K562 (cell line): ENCODE measurements around the gene TENM4. TPM values are rescaled to one million over a fixed set of nuclear protein-coding genes. Genes with fewer than 3 reads are reported as not detected.

Experiments
- ATAC-seq: fragments of 200-7000 bp; cut with Tn5 transposase; 3 replicates; pipeline ENCODE4 v1.9.1; 2020; ENCODE audit warnings: moderate library complexity
- BruUV-seq: library from RNA; stranded (reverse); fragments of 400-500 nt; replicated peaks from 2 replicates; lab custom pipeline; 2021; lab: Mats Ljungman, UMichigan
- CTCF ChIA-PET: fragments of 300-600 bp; formaldehyde crosslinking; extraction: SDS; loops from one replicate; lab custom pipeline; 2021; ENCODE audit warnings: low intra/inter-chr PET ratio; lab: Yijun Ruan, JAX
- POLR2A ChIA-PET: fragments of 300-600, 350-650 bp; sonication (Branson Sonifier 250); formaldehyde crosslinking; extraction: SDS; loops from one replicate; lab custom pipeline; 2021; ENCODE audit warnings: antibody characterized with exemption, inconsistent platforms; lab: Yijun Ruan, JAX
- DNase-seq, 4 experiments: peaks; one replicate each; pipeline versions ENCODE4 v3.0.0 to v3.0.0-alpha.2; 2011 to 2018; ENCODE audit warnings: low spot score in 3 of 4, mixed read lengths in 3 of 4; ENCODE audit errors: extremely low read depth in 1 of 4
- FAIRE-seq: peaks from 2 replicates; lab custom pipeline; 2011; peaks lifted over from hg19 to GRCh38; lab: Jason Lieb, UNC
- H2AFZ ChIP-seq: 2 replicates; pipeline ENCODE4 v1.6.0; 2011; ENCODE audit warnings: low read depth, low read length, control low read depth, inconsistent platforms
- H3K27ac ChIP-seq: fragments of 200-600 bp; 3 replicates; pipeline ENCODE4 v1.8.0; 2011; ENCODE audit warnings: low read depth, mild to moderate bottlenecking, control low read depth, inconsistent platforms, low read length, moderate library complexity, mixed read lengths; ENCODE audit errors: extremely low read depth
- H3K27me3 ChIP-seq, 2 experiments: fragments of 300-600 bp in 1 of 2; 2 replicates in 1 of 2; 3 replicates in 1 of 2; pipeline versions ENCODE4 v1.6.0 to v1.8.0; 2011; ENCODE audit warnings: inconsistent platforms in 2 of 2, low read length in 2 of 2, mild to moderate bottlenecking in 1 of 2, mixed read lengths in 1 of 2, moderate library complexity in 1 of 2; ENCODE audit not compliant: control insufficient read depth in 2 of 2, insufficient read depth in 2 of 2
- H3K36me3 ChIP-seq: fragments of 300-600 bp; 3 replicates; pipeline ENCODE4 v1.8.0; 2011; ENCODE audit warnings: mild to moderate bottlenecking, low read length, inconsistent platforms; ENCODE audit not compliant: control insufficient read depth, insufficient read depth
- H3K4me1 ChIP-seq, 2 experiments: fragments of 200-600 bp in 1 of 2; replicated peaks in 1 of 2; 2 replicates in 1 of 2; 3 replicates in 1 of 2; pipeline versions ENCODE4 v1.5.1 to v1.8.0; 2011; ENCODE audit warnings: inconsistent platforms in 2 of 2, low read length in 2 of 2, mild to moderate bottlenecking in 1 of 2, mixed read lengths in 1 of 2, moderate library complexity in 1 of 2; ENCODE audit not compliant: control insufficient read depth in 2 of 2, insufficient read depth in 2 of 2
- H3K4me2 ChIP-seq: 2 replicates; pipeline ENCODE4 v1.6.1; 2011; ENCODE audit warnings: low read length, control low read depth, inconsistent platforms, mixed read lengths; ENCODE audit not compliant: insufficient read depth
- H3K4me3 ChIP-seq: fragments of 200-600 bp; sonication (generic), shearing (Covaris generic); 2 replicates; pipeline ENCODE4 v1.5.1; 2016; ENCODE audit warnings: control low read depth, inconsistent platforms
- H3K79me2 ChIP-seq: fragments of 200-600 bp; 3 replicates; pipeline ENCODE4 v1.8.0; 2011; ENCODE audit warnings: low read length, inconsistent platforms; ENCODE audit not compliant: control insufficient read depth, insufficient read depth
- H3K9ac ChIP-seq, 2 experiments: 2 replicates each; pipeline versions ENCODE4 v1.6.0 to v1.6.1; 2011; ENCODE audit warnings: low read depth in 2 of 2, low read length in 2 of 2, control low read depth in 1 of 2, inconsistent platforms in 1 of 2, mild to moderate bottlenecking in 1 of 2, mixed read lengths in 1 of 2; ENCODE audit not compliant: insufficient read depth in 1 of 2
- H3K9me1 ChIP-seq: one replicate; pipeline ENCODE4 v1.6.0; 2011; ENCODE audit warnings: inconsistent platforms, mild to moderate bottlenecking, low read length, moderate library complexity; ENCODE audit not compliant: control insufficient read depth, insufficient read depth
- H3K9me3 ChIP-seq: replicated peaks from 2 replicates; pipeline ENCODE4 v1.5.1; 2011; ENCODE audit warnings: low read depth, low read length, inconsistent platforms; ENCODE audit not compliant: control insufficient read depth, insufficient read depth
- H4K20me1 ChIP-seq: replicated peaks from 2 replicates; pipeline ENCODE4 v1.6.1; 2011; ENCODE audit warnings: low read length, inconsistent platforms, mixed read lengths; ENCODE audit not compliant: control insufficient read depth, insufficient read depth
- CUX1 ChIP-seq: fragments of 200-800 bp; sonication (Bioruptor generic); IDR thresholded peaks from 2 replicates; pipeline ENCODE4 v1.6.1; 2016; ENCODE audit warnings: missing genetic modification characterization, missing compliant biosample characterization
- KDM4B ChIP-seq, 2 experiments: fragments of 450-650 bp in 1 of 2; sonication (generic) in 1 of 2; IDR thresholded peaks; 2 replicates each; pipeline ENCODE4 v1.6.1; 2016 to 2017; ENCODE audit warnings: borderline replicate concordance in 2 of 2, antibody characterized with exemption in 1 of 2, low read depth in 1 of 2, mild to moderate bottlenecking in 1 of 2
- ZNF644 ChIP-seq: fragments of 200-800 bp; sonication (Bioruptor generic); IDR thresholded peaks from 2 replicates; pipeline ENCODE4 v1.6.1; 2016; ENCODE audit warnings: low read depth, missing genetic modification characterization, missing compliant biosample characterization
- WGBS: fragments of 100-300 bp; shearing (Covaris generic); methylation state at CpG from one replicate; pipeline ENCODE4 v1.1.6; 2016; ENCODE audit warnings: low coverage, mixed read lengths; ENCODE audit not compliant: insufficient coverage; ENCODE audit errors: missing lambda C conversion rate; 5-methylcytosine and 5-hydroxymethylcytosine counted together
- in situ Hi-C: fragments of 300-500 bp; cut with MboI; formaldehyde crosslinking; loops from 4 replicates; pipeline ENCODE4 v1.15.0; 2018; ENCODE audit warnings: inconsistent platforms, mixed read lengths
- intact Hi-C: fragments of 100-400 bp; cut with micrococcal nuclease; formaldehyde crosslinking; loops from 2 replicates; pipeline ENCODE4 v1.14.2; 2022
- polyA plus RNA-seq, 8 experiments: library from polyadenylated mRNA; depleted of rRNA in 4 of 8; stranded (reverse) in 5 of 8; unstranded in 3 of 8; fragments of >200 nt; fragmentation: Nextera tagmentation in 2 of 8; fragmentation: Illumina TruSeq in 1 of 8; extraction: Ambion mirVana in 2 of 8; extraction: Trizol in 1 of 8; gene quantifications; 2 replicates each; pipeline versions ENCODE4 v1.2.1 to v1.2.3, GENCODE V29; 2011 to 2014; ENCODE audit warnings: inconsistent platforms in 1 of 8, missing spikeins in 1 of 8
- total RNA-seq, 7 experiments: library from RNA; depleted of rRNA in 6 of 7; stranded (reverse); fragments of >200 nt in 6 of 7; fragmentation: Illumina TruSeq in 2 of 7; extraction: Trizol in 2 of 7; gene quantifications; 2 replicates each; pipeline versions ENCODE4 v1.2.1 to v1.2.3, GENCODE V29; 2011 to 2021; ENCODE audit warnings: low replicate concordance in 1 of 7
- TF ChIP-seq, protein P1 (sequence below), 2 experiments: fragments of 450-650 bp in 1 of 2; sonication (generic) in 1 of 2; formaldehyde crosslinking in 1 of 2; IDR thresholded peaks; 2 replicates each; pipeline versions ENCODE4 v1.7.1 to v1.9.0; 2016 to 2022; ENCODE audit warnings: inconsistent platforms in 1 of 2, mild to moderate bottlenecking in 1 of 2, missing genetic modification reagents in 1 of 2

Gene TENM4
- total and polyA plus RNA-seq, 9 of the 15 experiments (the other 6 are each of a cell fraction or from before 2014, with no cell fraction given), result 0.16 TPM; not detected in 8

DNA sequence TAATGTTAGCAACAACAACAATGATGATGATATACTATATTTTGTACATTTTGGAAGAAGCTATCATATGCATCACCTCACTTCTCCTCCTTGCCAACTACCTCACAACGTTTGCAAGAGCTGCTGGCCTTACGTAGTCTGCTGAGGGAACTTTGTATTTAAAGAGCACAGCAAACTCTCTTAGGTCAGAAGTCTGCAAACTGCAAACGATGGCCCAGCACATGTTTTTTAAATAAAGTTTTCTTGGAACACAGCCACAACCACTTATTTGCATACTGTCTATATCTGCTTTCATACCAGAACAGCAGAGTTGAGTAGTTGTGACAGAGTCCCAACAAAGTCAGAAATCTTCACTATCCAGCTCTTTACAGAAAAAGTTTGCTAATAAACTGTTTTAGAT is 261.7 kb downstream of the TENM4 start:
- H3K27ac ChIP-seq, result no peak overlapping the region
- H3K4me2 ChIP-seq, result no peak overlapping the region
- H2AFZ ChIP-seq, result no peak overlapping the region
- POLR2A ChIA-PET, result no interaction called here
- ATAC-seq, result no peak
- no peaks in the 10 kb centered on the region for H3K36me3 ChIP-seq
- no peaks in the 10 kb centered on the region for H3K9me1 ChIP-seq
- in situ Hi-C loops (no loop called here), intact Hi-C loops (no loop called here)
- H3K27me3 ChIP-seq, result no peaks in the 10 kb centered on the region
- no peak overlapping the region for H3K9ac ChIP-seq
- 0% methylated on average over 3 of the region's 3 CpGs for WGBS
- CTCF ChIA-PET, result no interaction called here
- no TSS peak for BruUV-seq
- H3K4me1 ChIP-seq, result no peaks in the 10 kb centered on the region
- DNase-seq, result no peak
- no peaks in the 10 kb centered on the region for H4K20me1 ChIP-seq
- no peaks in the 10 kb centered on the region for H3K79me2 ChIP-seq
- H3K4me3 ChIP-seq, result no peak overlapping the region
- no peak for FAIRE-seq
- TF ChIP-seq CUX1, result no peak
- TF ChIP-seq KDM4B (IDR thresholded peaks at IDR 0.05; ENCODE audit: borderline replicate concordance in 2 of 2, low read depth in 1 of 2), result no peak
- TF ChIP-seq ZNF644 (tag), result no peak
- TF ChIP-seq, protein P1, sequence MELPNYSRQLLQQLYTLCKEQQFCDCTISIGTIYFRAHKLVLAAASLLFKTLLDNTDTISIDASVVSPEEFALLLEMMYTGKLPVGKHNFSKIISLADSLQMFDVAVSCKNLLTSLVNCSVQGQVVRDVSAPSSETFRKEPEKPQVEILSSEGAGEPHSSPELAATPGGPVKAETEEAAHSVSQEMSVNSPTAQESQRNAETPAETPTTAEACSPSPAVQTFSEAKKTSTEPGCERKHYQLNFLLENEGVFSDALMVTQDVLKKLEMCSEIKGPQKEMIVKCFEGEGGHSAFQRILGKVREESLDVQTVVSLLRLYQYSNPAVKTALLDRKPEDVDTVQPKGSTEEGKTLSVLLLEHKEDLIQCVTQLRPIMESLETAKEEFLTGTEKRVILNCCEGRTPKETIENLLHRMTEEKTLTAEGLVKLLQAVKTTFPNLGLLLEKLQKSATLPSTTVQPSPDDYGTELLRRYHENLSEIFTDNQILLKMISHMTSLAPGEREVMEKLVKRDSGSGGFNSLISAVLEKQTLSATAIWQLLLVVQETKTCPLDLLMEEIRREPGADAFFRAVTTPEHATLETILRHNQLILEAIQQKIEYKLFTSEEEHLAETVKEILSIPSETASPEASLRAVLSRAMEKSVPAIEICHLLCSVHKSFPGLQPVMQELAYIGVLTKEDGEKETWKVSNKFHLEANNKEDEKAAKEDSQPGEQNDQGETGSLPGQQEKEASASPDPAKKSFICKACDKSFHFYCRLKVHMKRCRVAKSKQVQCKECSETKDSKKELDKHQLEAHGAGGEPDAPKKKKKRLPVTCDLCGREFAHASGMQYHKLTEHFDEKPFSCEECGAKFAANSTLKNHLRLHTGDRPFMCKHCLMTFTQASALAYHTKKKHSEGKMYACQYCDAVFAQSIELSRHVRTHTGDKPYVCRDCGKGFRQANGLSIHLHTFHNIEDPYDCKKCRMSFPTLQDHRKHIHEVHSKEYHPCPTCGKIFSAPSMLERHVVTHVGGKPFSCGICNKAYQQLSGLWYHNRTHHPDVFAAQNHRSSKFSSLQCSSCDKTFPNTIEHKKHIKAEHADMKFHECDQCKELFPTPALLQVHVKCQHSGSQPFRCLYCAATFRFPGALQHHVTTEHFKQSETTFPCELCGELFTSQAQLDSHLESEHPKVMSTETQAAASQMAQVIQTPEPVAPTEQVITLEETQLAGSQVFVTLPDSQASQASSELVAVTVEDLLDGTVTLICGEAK (IDR thresholded peaks at IDR 0.05), result peak; percentile 63
- TF ChIP-seq, protein P1 (CRISPR knock-in tag; IDR thresholded peaks at IDR 0.05), result no peak
- H3K9me3 ChIP-seq, result no peaks in the 10 kb centered on the region
